Subcutaneous adipose tissue (tissue), 4 donors: ENCODE results near the gene POLR2J. TPM values are rescaled to one million over a fixed set of nuclear protein-coding genes. Genes with fewer than 3 reads are reported as not detected.

Experiments used
- total RNA-seq, 4 donors: library from RNA; depleted of rRNA; stranded (reverse); fragments of >200 nt; gene quantifications; one replicate each; pipeline ENCODE4 v1.1.0, GENCODE V29; 2016
- TF ChIP-seq, protein P1 (sequence below): fragments of 450-650 bp; IDR thresholded peaks from one replicate; pipeline ENCODE4 v1.5.1; 2016; ENCODE audit warnings: low read depth, mild to moderate bottlenecking, control low read depth, antibody characterized with exemption, moderate library complexity

The POLR2J gene
- total RNA-seq, 4 donors from 2014 or later = 11.7 to 25.8 (median 18.0) TPM

DNA sequence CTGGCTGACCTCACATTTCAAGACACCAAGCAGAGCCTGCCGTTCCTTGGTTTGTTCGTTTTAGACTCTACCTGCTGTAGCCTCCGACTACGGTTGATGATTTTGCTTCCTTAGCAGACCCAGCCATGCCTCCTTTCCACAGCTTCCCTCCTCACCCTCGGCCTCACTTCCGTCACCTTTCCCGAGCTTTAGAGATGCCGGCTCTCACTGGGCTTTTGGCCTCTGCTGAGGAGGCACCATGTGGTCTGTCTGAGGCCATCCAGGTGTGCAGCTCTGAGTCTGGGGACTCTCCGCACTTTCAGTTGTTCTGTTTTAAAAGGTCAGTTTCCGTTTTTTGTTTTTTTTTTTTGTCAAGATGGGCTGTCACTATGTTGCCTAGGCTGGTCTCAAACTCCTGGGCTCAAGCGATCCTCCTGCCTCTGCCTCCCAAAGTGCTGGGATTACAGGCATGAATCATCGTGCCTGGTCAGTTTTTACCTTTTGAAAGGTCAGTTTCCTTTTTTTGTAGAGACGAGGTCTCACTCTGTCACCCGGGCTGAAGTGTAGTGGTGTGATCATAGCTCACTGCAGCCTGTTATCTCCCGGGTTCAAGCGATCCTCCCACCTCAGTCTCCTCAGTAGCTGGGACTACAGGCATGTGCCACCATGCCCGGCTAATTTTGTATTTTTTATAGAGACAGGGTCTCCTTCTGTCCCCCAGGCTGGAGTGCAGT is 33.6 kb downstream of the POLR2J start:
- TF ChIP-seq, protein P1, sequence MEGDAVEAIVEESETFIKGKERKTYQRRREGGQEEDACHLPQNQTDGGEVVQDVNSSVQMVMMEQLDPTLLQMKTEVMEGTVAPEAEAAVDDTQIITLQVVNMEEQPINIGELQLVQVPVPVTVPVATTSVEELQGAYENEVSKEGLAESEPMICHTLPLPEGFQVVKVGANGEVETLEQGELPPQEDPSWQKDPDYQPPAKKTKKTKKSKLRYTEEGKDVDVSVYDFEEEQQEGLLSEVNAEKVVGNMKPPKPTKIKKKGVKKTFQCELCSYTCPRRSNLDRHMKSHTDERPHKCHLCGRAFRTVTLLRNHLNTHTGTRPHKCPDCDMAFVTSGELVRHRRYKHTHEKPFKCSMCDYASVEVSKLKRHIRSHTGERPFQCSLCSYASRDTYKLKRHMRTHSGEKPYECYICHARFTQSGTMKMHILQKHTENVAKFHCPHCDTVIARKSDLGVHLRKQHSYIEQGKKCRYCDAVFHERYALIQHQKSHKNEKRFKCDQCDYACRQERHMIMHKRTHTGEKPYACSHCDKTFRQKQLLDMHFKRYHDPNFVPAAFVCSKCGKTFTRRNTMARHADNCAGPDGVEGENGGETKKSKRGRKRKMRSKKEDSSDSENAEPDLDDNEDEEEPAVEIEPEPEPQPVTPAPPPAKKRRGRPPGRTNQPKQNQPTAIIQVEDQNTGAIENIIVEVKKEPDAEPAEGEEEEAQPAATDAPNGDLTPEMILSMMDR = no peak

DNA sequence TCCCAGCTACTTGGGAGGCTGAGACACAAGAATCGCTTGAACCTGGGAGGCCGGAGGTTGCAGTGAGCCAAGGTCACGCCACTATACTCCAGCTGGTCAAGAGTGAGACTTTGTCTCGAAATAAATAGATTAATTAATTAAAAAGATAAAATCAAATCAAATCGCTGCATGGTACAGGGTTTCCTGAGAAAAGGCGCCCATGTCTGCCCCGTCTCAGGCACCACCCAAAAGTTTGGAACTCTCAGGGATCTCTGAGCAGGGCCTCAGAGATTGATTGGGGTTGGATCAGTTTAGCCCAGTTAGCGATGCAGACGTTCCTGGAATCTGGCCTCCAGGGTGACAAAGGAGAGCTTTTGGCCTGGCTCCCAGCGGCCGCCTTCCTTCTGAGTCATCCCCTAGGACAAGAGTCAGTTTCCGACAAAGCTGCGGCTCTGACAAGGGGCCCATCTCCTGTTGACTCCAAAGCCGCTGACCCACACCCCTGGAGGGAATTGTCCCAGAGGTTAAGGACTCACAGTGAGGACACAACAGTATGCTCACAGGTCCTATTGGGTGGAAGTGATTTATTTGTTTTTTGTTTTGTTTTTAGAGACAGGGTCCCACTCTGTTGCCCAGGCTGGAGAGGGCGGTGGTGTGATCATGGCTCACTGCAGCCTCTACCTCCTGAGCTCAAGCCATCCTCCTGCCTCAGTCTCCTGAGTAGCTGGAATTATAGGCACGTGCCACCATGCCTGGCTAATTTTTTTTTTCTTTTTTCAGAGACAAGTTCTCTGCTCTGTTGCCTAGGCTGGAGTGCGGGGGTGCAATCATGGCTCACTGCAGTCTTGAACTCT is 38.5 kb downstream of the POLR2J start:
- TF ChIP-seq, protein P1 = no peak

DNA sequence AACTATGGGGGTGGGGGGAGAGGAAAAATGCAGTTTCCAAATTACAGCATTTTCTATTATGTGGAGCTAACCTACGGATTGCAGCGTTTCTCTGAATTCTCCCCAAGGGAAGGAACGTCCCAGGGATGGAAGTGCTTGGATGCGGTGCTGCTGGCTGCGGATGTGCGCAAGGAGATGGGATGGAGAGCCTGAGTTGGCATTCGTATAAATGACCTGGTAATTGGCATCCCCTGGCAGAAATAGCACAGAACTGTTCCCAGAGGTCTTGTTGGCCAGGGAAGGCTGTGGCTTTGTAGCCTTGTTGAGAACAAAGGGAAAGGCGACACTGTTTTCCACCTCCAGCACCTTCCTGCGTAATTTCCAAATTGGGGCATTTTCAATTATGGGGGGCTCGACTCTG is 42.6 kb downstream of the POLR2J start:
- TF ChIP-seq, protein P1 = no peak

DNA sequence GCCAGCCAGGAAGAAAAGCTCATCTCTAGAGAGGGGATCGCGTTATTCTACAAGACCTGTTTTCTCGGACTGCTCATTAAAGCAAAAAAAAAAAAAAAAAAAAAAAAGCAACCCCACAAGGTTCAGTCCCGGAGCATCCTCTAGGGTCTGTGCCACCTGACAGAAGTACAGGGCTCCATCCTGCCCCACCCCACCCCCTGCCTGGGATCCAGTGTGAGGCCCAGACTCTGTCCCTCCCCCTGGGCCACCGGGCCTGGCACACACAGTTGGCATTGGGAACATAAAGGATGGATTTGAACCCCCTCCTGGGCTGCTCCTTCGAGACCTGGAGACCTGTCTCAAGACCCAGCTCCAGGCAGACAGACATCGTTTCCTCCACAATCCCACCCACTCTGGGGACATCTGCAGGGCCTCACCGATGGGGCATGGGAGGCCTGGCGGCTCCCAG is 44.7 kb downstream of the POLR2J start:
- TF ChIP-seq, protein P1 = no peak

DNA sequence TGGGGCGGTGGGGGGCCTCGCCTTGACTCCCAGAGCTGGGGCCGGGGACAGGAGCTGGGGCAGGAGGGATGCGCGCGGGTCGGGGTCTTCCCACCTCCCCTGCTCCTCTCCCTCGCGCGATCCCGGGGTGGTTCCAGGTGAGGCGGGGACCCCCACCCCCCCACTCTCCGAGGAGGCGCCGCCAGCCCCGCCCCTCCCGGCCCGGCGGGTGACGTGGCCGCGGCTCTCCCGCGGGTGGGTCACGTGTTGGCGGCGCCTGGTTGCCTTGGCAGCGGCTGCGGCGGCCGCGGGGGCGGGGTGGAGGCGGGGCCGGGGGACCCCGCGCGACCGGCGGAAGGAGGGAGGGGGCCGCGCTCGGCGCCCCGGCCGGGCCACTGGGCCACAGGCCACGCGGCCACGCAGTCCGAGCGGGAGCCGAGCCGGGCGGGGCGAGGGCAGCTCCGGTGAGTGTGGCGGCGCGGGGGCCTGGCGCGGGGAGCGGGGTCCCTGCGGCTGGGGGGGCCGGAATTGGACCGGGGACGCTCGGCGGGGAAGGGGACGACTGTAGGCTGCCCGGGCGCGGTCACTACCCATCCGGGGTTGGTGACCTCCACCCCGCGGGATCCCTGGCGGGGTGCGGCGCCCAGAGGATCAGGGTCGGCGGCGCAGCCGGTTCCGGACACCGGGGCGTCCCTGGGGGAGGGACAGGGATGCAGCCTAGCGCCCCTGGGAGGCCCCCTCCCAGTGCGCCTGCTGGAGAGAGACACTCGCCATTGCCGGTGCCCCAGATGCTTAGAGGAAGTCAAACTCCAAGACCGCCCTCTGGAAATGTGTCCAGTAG is 45.3 kb downstream of the POLR2J start, which contains the start of gene ORAI2:
Gene ORAI2 (plus strand): TSS at position 357 of the 820 bp plus-strand sequence. CDS start 5,382 bp downstream, outside the sequence.
- TF ChIP-seq, protein P1 = no peak

DNA sequence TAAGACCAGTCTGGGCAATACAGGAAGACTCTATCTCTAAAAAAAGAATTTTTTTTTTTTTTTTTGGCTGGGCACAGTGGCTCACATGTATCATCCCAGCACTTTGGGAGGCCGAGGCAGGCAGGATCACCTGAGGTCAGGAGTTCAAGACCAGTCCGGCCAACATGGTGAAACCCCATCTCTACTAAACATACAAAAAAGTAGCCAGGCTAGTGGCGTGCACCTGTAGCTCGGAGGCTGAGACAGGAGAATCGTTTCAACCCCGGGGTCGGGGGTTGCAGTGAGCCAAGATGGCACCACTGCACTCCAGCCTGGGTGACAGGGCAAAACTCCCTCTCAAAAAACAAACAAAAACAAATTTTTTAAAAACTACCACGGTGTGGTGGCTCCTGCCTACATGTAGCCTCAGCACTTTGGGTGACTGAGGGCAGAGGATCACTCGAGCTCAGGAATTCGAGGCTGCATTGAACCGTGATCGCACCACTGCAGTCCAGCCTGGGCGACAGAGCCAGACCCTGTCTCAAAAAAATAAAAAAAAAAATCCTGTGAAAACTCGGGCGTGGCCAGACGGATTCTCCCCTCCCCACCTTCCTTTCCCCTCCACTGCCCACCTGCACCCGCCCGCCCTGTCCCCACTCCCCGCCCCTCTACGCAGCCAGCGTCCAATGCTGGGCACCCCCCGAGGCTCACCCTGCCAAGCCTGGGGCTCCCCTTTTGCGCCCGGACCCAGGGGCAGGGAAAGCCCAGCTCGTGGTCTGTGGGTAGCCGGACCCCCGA is 46.1 kb downstream of the POLR2J start:
- TF ChIP-seq, protein P1 = no peak
